HepG2 (cell line): ENCODE measurements around the gene ITGB6. TPM values are rescaled to one million over a fixed set of nuclear protein-coding genes. Genes with fewer than 3 reads are reported as not detected.

ENCODE experiments used
- FOSL2 ChIP-seq: sonication (generic); formaldehyde crosslinking; IDR thresholded peaks from 2 replicates; pipeline ENCODE4 v1.4.0; 2020; ENCODE audit warnings: missing genetic modification reagents
- NFE2L2 ChIP-seq: fragments of 150-350 bp; IDR thresholded peaks from 2 replicates; pipeline ENCODE4 v1.6.1; 2014; ENCODE audit warnings: low read length
- POGZ ChIP-seq: sonication (generic); formaldehyde crosslinking; IDR thresholded peaks from 2 replicates; pipeline ENCODE4 v1.4.0; 2020; ENCODE audit warnings: mild to moderate bottlenecking, missing genetic modification reagents
- RXRA ChIP-seq: sonication (generic); formaldehyde crosslinking; IDR thresholded peaks from 2 replicates; pipeline ENCODE4 v1.5.1; 2020; ENCODE audit warnings: missing genetic modification reagents
- RXRB ChIP-seq: IDR thresholded peaks from 2 replicates; pipeline ENCODE4 v1.6.1; 2016; ENCODE audit warnings: borderline replicate concordance, missing genetic modification reagents, missing compliant biosample characterization
- SKI ChIP-seq: fragments of 450-650 bp; IDR thresholded peaks from one replicate; pipeline ENCODE4 v1.6.1; 2018; ENCODE audit warnings: mild to moderate bottlenecking; ENCODE audit not compliant: partially characterized antibody
- TARDBP ChIP-seq: sonication (generic); formaldehyde crosslinking; IDR thresholded peaks from 2 replicates; pipeline ENCODE4 v1.8.0; 2022; ENCODE audit warnings: mild to moderate bottlenecking, missing genetic modification reagents
- TSC22D2 ChIP-seq: sonication (generic); formaldehyde crosslinking; IDR thresholded peaks from 2 replicates; pipeline ENCODE4 v1.5.1; 2020; ENCODE audit warnings: missing genetic modification reagents, mild to moderate bottlenecking, borderline replicate concordance
- ZFY ChIP-seq: sonication (generic); formaldehyde crosslinking; IDR thresholded peaks from 2 replicates; pipeline ENCODE4 v1.4.0; 2020; ENCODE audit warnings: missing genetic modification reagents
- ZNF343 ChIP-seq: sonication (generic); formaldehyde crosslinking; IDR thresholded peaks from 2 replicates; pipeline ENCODE4 v1.4.0; 2020; ENCODE audit warnings: mild to moderate bottlenecking, missing genetic modification reagents
- ZNF446 ChIP-seq: sonication (generic); formaldehyde crosslinking; IDR thresholded peaks from 2 replicates; pipeline ENCODE4 v1.5.0; 2020; ENCODE audit warnings: mild to moderate bottlenecking, missing genetic modification reagents
- polyA plus RNA-seq, 8 experiments: library from polyadenylated mRNA; depleted of rRNA in 3 of 8; stranded (reverse) in 7 of 8; unstranded in 1 of 8; fragments of >200 nt; fragmentation: Illumina TruSeq in 4 of 8; extraction: Trizol in 4 of 8; gene quantifications; 2 replicates each; pipeline versions ENCODE4 v1.2.1 to v1.2.3, GENCODE V29; 2011 to 2016; ENCODE audit warnings: low read depth in 4 of 8, missing spikeins in 1 of 8, mixed read lengths in 1 of 8; ENCODE audit not compliant: insufficient read depth in 1 of 8
- total RNA-seq, 5 experiments: library from RNA; depleted of rRNA; stranded (reverse); fragments of >200 nt; fragmentation: Illumina TruSeq; extraction: Trizol; gene quantifications; 2 replicates each; pipeline ENCODE4 v1.2.3, GENCODE V29; 2016; ENCODE audit warnings: low read depth in 1 of 5
- TF ChIP-seq, protein P1 (sequence below): sonication (generic); formaldehyde crosslinking; IDR thresholded peaks from 2 replicates; pipeline ENCODE4 v1.5.1; 2020; ENCODE audit warnings: mild to moderate bottlenecking, missing genetic modification reagents, moderate library complexity
- TF ChIP-seq, protein P2 (sequence below): sonication (generic); formaldehyde crosslinking; conservative IDR thresholded peaks from 2 replicates; pipeline ENCODE4 v1.8.0; 2022; ENCODE audit warnings: low read depth, missing genetic modification reagents
- TF ChIP-seq, protein P3 (sequence below): sonication (generic); formaldehyde crosslinking; IDR thresholded peaks from 2 replicates; pipeline ENCODE4 v1.5.0; 2020; ENCODE audit warnings: missing genetic modification reagents
- TF ChIP-seq, protein P4 (sequence below): IDR thresholded peaks from 2 replicates; pipeline ENCODE4 v1.6.1; 2012; ENCODE audit warnings: inconsistent platforms
- TF ChIP-seq, protein P5 (sequence below): IDR thresholded peaks from 2 replicates; pipeline ENCODE4 v1.6.1; 2016; ENCODE audit warnings: mild to moderate bottlenecking
- TF ChIP-seq, protein P6 (sequence below): IDR thresholded peaks from 2 replicates; pipeline ENCODE4 v1.6.1; 2016; ENCODE audit warnings: missing compliant biosample characterization, missing genetic modification reagents, borderline replicate concordance

Gene ITGB6
- total and polyA plus RNA-seq, 2 of the 13 experiments (the other 11 are each of a cell fraction or from before 2014, with no cell fraction given) = not detected

DNA sequence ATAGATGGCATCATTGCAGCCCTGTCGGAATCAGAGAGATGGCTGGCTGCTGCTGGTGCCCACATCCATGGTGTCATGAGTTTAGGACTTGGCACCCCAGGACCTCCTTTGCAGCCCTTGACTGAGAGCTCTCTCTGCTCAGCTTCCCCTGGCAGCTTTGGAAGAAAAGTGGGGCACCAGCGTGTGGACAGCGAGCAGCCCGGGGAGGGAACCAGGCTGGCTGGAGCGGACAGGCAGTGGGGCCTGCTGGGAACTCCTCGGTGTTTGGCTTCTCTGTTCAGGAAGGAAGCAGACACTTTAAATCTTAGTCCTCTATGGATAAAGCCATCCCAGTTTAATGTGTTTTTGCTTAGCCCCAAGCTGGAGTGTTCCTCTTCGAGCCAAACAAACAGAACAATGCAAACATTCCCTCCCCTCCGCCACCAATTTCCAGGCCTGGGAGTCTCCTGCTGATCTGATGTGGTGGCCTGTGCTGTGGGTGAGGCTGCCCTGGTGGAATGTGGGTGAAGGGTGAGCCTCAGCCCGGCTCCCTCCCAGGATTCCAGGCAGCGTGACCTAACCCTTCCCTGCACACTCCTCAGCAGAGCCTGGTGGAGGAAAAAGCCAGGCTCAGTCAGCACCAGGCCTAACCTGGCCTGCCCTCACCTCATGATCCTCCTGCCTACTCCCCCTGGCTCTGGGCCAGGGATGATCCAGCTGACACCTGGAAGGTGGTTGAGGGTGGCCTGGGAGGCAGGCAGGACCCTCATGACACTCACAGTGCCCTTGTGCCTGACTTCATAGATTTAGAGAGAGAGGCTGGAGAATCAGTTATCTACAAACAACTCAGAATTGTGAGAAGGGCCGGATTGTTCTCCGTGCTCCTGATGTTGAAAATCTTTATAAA lies 21.6 kb upstream of the ITGB6 start (continued):
- TF ChIP-seq, protein P1, sequence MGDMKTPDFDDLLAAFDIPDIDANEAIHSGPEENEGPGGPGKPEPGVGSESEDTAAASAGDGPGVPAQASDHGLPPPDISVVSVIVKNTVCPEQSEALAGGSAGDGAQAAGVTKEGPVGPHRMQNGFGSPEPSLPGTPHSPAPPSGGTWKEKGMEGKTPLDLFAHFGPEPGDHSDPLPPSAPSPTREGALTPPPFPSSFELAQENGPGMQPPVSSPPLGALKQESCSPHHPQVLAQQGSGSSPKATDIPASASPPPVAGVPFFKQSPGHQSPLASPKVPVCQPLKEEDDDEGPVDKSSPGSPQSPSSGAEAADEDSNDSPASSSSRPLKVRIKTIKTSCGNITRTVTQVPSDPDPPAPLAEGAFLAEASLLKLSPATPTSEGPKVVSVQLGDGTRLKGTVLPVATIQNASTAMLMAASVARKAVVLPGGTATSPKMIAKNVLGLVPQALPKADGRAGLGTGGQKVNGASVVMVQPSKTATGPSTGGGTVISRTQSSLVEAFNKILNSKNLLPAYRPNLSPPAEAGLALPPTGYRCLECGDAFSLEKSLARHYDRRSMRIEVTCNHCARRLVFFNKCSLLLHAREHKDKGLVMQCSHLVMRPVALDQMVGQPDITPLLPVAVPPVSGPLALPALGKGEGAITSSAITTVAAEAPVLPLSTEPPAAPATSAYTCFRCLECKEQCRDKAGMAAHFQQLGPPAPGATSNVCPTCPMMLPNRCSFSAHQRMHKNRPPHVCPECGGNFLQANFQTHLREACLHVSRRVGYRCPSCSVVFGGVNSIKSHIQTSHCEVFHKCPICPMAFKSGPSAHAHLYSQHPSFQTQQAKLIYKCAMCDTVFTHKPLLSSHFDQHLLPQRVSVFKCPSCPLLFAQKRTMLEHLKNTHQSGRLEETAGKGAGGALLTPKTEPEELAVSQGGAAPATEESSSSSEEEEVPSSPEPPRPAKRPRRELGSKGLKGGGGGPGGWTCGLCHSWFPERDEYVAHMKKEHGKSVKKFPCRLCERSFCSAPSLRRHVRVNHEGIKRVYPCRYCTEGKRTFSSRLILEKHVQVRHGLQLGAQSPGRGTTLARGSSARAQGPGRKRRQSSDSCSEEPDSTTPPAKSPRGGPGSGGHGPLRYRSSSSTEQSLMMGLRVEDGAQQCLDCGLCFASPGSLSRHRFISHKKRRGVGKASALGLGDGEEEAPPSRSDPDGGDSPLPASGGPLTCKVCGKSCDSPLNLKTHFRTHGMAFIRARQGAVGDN = peak; percentile 72
- TF ChIP-seq TARDBP (CRISPR knock-in tag) (0 out of 2 replicates have a peak, but pooled peaks have one; percentile 23), TSC22D2 (CRISPR knock-in tag) (0 out of 2 replicates have a peak, but pooled peaks have one; percentile 13), RXRB (CRISPR knock-in tag) (peak; percentile 97), NFE2L2 (no peak), ZFY (CRISPR knock-in tag) (peak; percentile 33; the same call in 1 of the 2 replicates), POGZ (CRISPR knock-in tag) (0 out of 2 replicates have a peak, but pooled peaks have one; percentile 23), FOSL2 (CRISPR knock-in tag) (peak; percentile 48; the same call in 1 of the 2 replicates), ZNF343 (CRISPR knock-in tag) (peak; percentile 28; the same call in 1 of the 2 replicates), SKI (peak; percentile 22), RXRA (CRISPR knock-in tag) (peak; percentile 95), ZNF446 (CRISPR knock-in tag) (no peak)
- TF ChIP-seq, protein P2, sequence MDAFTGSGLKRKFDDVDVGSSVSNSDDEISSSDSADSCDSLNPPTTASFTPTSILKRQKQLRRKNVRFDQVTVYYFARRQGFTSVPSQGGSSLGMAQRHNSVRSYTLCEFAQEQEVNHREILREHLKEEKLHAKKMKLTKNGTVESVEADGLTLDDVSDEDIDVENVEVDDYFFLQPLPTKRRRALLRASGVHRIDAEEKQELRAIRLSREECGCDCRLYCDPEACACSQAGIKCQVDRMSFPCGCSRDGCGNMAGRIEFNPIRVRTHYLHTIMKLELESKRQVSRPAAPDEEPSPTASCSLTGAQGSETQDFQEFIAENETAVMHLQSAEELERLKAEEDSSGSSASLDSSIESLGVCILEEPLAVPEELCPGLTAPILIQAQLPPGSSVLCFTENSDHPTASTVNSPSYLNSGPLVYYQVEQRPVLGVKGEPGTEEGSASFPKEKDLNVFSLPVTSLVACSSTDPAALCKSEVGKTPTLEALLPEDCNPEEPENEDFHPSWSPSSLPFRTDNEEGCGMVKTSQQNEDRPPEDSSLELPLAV (CRISPR knock-in tag) = no peak
- TF ChIP-seq, protein P3, sequence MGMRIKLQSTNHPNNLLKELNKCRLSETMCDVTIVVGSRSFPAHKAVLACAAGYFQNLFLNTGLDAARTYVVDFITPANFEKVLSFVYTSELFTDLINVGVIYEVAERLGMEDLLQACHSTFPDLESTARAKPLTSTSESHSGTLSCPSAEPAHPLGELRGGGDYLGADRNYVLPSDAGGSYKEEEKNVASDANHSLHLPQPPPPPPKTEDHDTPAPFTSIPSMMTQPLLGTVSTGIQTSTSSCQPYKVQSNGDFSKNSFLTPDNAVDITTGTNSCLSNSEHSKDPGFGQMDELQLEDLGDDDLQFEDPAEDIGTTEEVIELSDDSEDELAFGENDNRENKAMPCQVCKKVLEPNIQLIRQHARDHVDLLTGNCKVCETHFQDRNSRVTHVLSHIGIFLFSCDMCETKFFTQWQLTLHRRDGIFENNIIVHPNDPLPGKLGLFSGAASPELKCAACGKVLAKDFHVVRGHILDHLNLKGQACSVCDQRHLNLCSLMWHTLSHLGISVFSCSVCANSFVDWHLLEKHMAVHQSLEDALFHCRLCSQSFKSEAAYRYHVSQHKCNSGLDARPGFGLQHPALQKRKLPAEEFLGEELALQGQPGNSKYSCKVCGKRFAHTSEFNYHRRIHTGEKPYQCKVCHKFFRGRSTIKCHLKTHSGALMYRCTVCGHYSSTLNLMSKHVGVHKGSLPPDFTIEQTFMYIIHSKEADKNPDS (CRISPR knock-in tag) = 0 out of 2 replicates have a peak, but pooled peaks have one; percentile 27
- TF ChIP-seq, protein P4, sequence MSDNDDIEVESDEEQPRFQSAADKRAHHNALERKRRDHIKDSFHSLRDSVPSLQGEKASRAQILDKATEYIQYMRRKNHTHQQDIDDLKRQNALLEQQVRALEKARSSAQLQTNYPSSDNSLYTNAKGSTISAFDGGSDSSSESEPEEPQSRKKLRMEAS = peak; percentile 31; the same call in 1 of the 2 replicates
- TF ChIP-seq, protein P5, sequence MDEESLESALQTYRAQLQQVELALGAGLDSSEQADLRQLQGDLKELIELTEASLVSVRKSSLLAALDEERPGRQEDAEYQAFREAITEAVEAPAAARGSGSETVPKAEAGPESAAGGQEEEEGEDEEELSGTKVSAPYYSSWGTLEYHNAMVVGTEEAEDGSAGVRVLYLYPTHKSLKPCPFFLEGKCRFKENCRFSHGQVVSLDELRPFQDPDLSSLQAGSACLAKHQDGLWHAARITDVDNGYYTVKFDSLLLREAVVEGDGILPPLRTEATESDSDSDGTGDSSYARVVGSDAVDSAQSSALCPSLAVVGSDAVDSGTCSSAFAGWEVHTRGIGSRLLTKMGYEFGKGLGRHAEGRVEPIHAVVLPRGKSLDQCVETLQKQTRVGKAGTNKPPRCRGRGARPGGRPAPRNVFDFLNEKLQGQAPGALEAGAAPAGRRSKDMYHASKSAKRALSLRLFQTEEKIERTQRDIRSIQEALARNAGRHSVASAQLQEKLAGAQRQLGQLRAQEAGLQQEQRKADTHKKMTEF = peak; percentile 48; the same call in 1 of the 2 replicates
- TF ChIP-seq, protein P6, sequence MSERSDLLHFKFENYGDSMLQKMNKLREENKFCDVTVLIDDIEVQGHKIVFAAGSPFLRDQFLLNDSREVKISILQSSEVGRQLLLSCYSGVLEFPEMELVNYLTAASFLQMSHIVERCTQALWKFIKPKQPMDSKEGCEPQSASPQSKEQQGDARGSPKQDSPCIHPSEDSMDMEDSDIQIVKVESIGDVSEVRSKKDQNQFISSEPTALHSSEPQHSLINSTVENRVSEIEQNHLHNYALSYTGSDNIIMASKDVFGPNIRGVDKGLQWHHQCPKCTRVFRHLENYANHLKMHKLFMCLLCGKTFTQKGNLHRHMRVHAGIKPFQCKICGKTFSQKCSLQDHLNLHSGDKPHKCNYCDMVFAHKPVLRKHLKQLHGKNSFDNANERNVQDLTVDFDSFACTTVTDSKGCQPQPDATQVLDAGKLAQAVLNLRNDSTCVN (CRISPR knock-in tag) = 0 out of 2 replicates have a peak, but pooled peaks have one; percentile 43
